Lung (tissue), 12 donors: Measurements from ENCODE around the gene ARID1A. TPM values are rescaled to one million over a fixed set of nuclear protein-coding genes. Genes with fewer than 3 reads are reported as not detected.
A peak's percentile ranks its signal among the peaks of the same experiment; 100 is the strongest.

Experiments
- ATAC-seq: fragments of 200-7000 bp; cut with Tn5 transposase; one replicate; pipeline ENCODE4 v1.9.1; 2020; ENCODE audit warnings: moderate number of reproducible peaks; ENCODE audit not compliant: insufficient read depth, low FRiP score
- DNase-seq, 3 donors: peaks; one replicate each; pipeline ENCODE4 v3.0.0-alpha.2; 2013 to 2017
- H3K27ac ChIP-seq, 2 donors: one replicate each; pipeline ENCODE4 v1.5.1; 2013; ENCODE audit warnings: mild to moderate bottlenecking in 2 of 2, moderate library complexity in 2 of 2, control low read depth in 1 of 2, inconsistent platforms in 1 of 2, low read depth in 1 of 2, low read length in 1 of 2
- H3K27me3 ChIP-seq, 3 donors: one replicate each; pipeline ENCODE4 v1.5.1; 2013; ENCODE audit warnings: low read length in 2 of 3; ENCODE audit not compliant: control insufficient read depth in 3 of 3, insufficient read depth in 3 of 3
- H3K36me3 ChIP-seq, 4 donors: one replicate each; pipeline ENCODE4 v1.5.1; 2013; ENCODE audit warnings: low read length in 4 of 4, mild to moderate bottlenecking in 1 of 4, moderate library complexity in 1 of 4; ENCODE audit not compliant: control insufficient read depth in 4 of 4, insufficient read depth in 4 of 4
- H3K4me1 ChIP-seq, 5 donors: one replicate each; pipeline ENCODE4 v1.5.1; 2013; ENCODE audit warnings: low read length in 5 of 5, mild to moderate bottlenecking in 2 of 5, moderate library complexity in 1 of 5; ENCODE audit not compliant: control insufficient read depth in 5 of 5, insufficient read depth in 5 of 5
- H3K4me3 ChIP-seq: one replicate; pipeline ENCODE4 v1.5.1; 2013; ENCODE audit warnings: mild to moderate bottlenecking, control low read depth, moderate library complexity
- H3K9ac ChIP-seq, 2 donors: one replicate each; pipeline ENCODE4 v1.5.1; 2013; ENCODE audit warnings: low read length in 2 of 2, control low read depth in 1 of 2; ENCODE audit not compliant: insufficient read depth in 1 of 2
- H3K9me3 ChIP-seq, 4 donors: one replicate each; pipeline ENCODE4 v1.5.1; 2013; ENCODE audit warnings: low read length in 3 of 4, mild to moderate bottlenecking in 1 of 4, moderate library complexity in 1 of 4; ENCODE audit not compliant: control insufficient read depth in 4 of 4, insufficient read depth in 3 of 4
- WGBS, 2 donors: extraction: QIAGEN DNeasy Blood & Tissue Kit; methylation state at CpG; one replicate each; pipeline ENCODE4 v1.1.7; 2013; 5-methylcytosine and 5-hydroxymethylcytosine counted together
- polyA plus RNA-seq, 2 donors: library from polyadenylated mRNA; stranded (reverse); fragments of 200-250 nt; gene quantifications; one replicate each; pipeline ENCODE4 v1.2.1, GENCODE V29; 2013
- total RNA-seq, 2 donors: library from RNA; depleted of rRNA in 1 of 2; stranded (reverse); fragments of >200 nt in 1 of 2; gene quantifications; one replicate each; pipeline ENCODE4 v1.2.1, GENCODE V29; 2014 to 2021
- TF ChIP-seq, protein P1 (sequence below): IDR thresholded peaks from 2 replicates; pipeline ENCODE4 v1.5.1; 2012; ENCODE audit warnings: mild to moderate bottlenecking; ENCODE audit errors: control extremely low read depth, extremely low read depth
- donor health status: control.
- donor health status: control.
- donor health status: Bipolar disorder and iron deficiency.
- donor health status: healthy.
- donor health status: DM: yes; HTN: yes; CAD: no.

Gene ARID1A
- total and polyA plus RNA-seq, 4 donors, result 16.1 to 119 (median 50.1) TPM

DNA sequence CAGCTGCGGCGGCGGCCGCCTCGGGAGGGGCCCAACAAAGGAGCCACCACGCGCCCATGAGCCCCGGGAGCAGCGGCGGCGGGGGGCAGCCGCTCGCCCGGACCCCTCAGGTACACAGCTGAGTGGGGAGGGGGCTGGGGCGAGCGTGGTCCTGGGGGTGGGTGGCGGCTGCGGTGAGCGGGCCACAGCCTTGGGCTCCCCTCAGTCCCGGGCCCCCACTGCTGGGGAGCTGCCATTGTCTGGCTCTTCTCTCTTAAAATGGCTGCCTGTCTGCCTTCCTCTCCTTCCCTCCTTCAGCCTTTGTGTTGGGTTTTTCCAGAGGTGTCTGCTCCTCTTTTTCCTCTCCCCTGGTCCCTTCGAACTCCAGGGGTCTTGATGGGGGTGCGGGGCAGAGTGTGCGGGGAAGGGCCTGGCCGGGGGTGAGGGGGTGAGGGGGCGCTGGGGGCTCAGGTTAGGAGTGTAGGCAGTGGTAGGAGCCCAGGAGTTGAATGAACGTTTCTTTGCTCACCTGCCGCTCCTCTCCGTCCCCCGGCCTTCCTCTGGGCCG lies 1.7 kb downstream of the ARID1A start:
- TF ChIP-seq, protein P1, sequence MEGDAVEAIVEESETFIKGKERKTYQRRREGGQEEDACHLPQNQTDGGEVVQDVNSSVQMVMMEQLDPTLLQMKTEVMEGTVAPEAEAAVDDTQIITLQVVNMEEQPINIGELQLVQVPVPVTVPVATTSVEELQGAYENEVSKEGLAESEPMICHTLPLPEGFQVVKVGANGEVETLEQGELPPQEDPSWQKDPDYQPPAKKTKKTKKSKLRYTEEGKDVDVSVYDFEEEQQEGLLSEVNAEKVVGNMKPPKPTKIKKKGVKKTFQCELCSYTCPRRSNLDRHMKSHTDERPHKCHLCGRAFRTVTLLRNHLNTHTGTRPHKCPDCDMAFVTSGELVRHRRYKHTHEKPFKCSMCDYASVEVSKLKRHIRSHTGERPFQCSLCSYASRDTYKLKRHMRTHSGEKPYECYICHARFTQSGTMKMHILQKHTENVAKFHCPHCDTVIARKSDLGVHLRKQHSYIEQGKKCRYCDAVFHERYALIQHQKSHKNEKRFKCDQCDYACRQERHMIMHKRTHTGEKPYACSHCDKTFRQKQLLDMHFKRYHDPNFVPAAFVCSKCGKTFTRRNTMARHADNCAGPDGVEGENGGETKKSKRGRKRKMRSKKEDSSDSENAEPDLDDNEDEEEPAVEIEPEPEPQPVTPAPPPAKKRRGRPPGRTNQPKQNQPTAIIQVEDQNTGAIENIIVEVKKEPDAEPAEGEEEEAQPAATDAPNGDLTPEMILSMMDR, result no peak
- peak overlapping the region; percentile 86 for H3K4me3 ChIP-seq
- DNase-seq (peak in 1 of 3 donors; percentile 15), ATAC-seq (no peak)
- peak overlapping the region; percentile 95 to 99 for H3K27ac ChIP-seq
- H3K4me1 ChIP-seq, result peaks cover 8 to 63% (median 43%) of the 10 kb centered on the region in 5 donors
- no peaks in the 10 kb centered on the region for H3K27me3 ChIP-seq
- H3K9me3 ChIP-seq, result no peaks in the 10 kb centered on the region
- WGBS, 2 donors, result 0% methylated on average over 23 to 30 of the region's 30 CpGs
- H3K36me3 ChIP-seq, result peaks cover 0 to 5% (median 0%) of the 10 kb centered on the region in 4 donors
- H3K9ac ChIP-seq, result peak overlapping the region; percentile 72

DNA sequence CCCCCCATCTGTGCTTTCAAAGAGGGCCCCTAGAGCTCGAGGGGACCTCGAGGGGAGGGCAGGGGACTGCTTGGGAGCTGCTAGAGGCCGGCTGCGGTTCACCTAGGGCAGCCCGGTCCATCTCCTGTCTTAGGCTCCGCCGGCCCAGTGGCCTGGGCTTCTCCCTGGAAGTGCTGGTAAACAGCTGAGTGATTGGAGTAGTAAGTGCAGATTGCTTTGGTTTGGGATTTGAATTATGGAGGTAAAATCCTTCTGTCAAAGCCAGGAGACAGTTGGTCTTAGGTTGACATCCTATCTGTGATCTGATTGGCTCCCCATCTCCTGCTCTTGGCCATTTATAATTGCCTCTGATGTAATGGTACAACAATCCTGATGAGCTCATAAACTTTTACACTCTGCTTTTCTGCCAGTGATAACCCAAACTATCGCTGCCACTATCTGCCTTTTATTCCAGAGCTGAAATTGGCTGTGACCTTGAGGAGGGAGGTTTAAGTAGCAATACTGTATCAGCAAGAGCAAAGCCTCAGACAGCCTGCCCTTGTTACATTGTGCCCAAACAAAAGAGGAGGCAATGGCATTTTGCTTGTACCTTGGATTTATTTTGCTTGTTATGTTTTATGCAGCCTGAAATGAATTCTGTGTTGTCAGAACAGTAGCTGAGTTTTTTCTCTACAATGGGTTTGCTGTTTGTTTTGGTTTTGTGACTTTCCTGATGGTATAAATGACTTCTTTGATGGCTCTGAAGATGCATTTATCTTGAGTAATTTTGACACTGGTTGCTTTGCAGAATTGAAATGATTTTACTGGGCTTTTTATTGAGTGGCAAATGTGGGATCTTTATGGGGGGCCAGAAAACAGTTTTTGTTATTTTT lies 2.4 kb downstream of the ARID1A start:
- 0% methylated on average over 8 of the region's 8 CpGs for WGBS, 2 donors
- DNase-seq, result peak; percentile 62 to 94 (median 88)
- Histone ChIP-seq H3K27me3 (no peaks in the 10 kb centered on the region), H3K9ac (peak overlapping the region; percentile 43 to 72), H3K9me3 (no peaks in the 10 kb centered on the region), H3K27ac (peak overlapping the region; percentile 84 to 99), H3K36me3 (peaks cover 0 to 6% (median 0%) of the 10 kb centered on the region in 4 donors), H3K4me3 (peak overlapping the region; percentile 86), H3K4me1 (peaks cover 8 to 70% (median 49%) of the 10 kb centered on the region in 5 donors)
- ATAC-seq, result peak; percentile 41
- TF ChIP-seq, protein P1, result no peak

DNA sequence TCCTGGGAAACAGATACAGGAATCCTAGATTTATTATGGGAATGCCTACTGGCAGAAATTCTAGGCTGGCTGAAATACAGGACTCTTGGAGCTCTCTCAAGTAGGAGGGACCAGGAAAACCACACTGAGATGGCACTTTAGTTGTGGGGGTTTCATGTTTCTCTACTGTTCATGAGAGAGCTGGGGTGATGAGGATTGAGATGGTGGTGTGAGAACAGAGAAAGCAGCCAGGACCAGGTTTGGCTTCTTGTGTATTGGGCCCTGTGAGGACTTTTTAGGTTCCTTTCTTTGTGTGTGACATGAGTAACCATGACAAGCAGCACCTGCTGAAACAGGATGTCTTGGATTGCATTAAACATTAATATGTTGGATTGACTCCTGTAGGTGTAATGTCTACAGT lies 4.9 kb downstream of the ARID1A start:
- no peak overlapping the region for H3K4me3 ChIP-seq
- peaks cover 7 to 59% (median 47%) of the 10 kb centered on the region in 5 donors for H3K4me1 ChIP-seq
- DNase-seq, result no peak
- peak overlapping the region; percentile 39 to 50 for H3K9ac ChIP-seq
- H3K36me3 ChIP-seq, result peaks cover 0 to 6% (median 0%) of the 10 kb centered on the region in 4 donors
- TF ChIP-seq, protein P1, result no peak
- no peaks in the 10 kb centered on the region for H3K9me3 ChIP-seq
- H3K27me3 ChIP-seq, result no peaks in the 10 kb centered on the region
- peak overlapping the region in 1 of 2 donors; percentile 20 for H3K27ac ChIP-seq
- no peak for ATAC-seq
